GM23338 (cell line): ENCODE measurements around the gene GALNT1. TPM values are rescaled to one million over a fixed set of nuclear protein-coding genes. Genes with fewer than 3 reads are reported as not detected.

ENCODE experiments used
- ATAC-seq: fragments of 200-7000 bp; cut with Tn5 transposase; 3 replicates; pipeline ENCODE4 v1.9.1; 2020
- DNase-seq: peaks from one replicate; pipeline ENCODE4 v3.0.0-alpha.2; 2015; ENCODE audit warnings: low spot score
- H2AFZ ChIP-seq: fragments of 200-600 bp; sonication (generic); 2 replicates; pipeline ENCODE4 v1.8.0; 2016; ENCODE audit warnings: antibody characterized with exemption, mild to moderate bottlenecking, moderate library complexity
- H3F3A ChIP-seq: fragments of 200-600 bp; sonication (generic); replicated peaks from 2 replicates; pipeline ENCODE4 v1.8.0; 2017; ENCODE audit warnings: antibody characterized with exemption, mixed run types, low read depth
- H3K27ac ChIP-seq: fragments of 200-600 bp; sonication (generic); 2 replicates; pipeline ENCODE4 v1.6.1; 2016; ENCODE audit warnings: low read depth
- H3K27me3 ChIP-seq: fragments of 200-600 bp; sonication (generic); 2 replicates; pipeline ENCODE4 v1.8.0; 2016; ENCODE audit warnings: mild to moderate bottlenecking, mixed run types, moderate library complexity; ENCODE audit not compliant: insufficient read depth
- H3K36me3 ChIP-seq: fragments of 200-600 bp; sonication (generic); 2 replicates; pipeline ENCODE4 v1.8.0; 2016; ENCODE audit warnings: mild to moderate bottlenecking; ENCODE audit not compliant: insufficient read depth
- H3K4me1 ChIP-seq: fragments of 200-600 bp; sonication (generic); 2 replicates; pipeline ENCODE4 v1.8.0; 2016; ENCODE audit warnings: mild to moderate bottlenecking, moderate library complexity; ENCODE audit not compliant: insufficient read depth
- H3K4me2 ChIP-seq: fragments of 200-600 bp; sonication (generic); 2 replicates; pipeline ENCODE4 v1.7.1; 2017; ENCODE audit warnings: mixed run types
- H3K4me3 ChIP-seq: fragments of 200-600 bp; sonication (generic); 2 replicates; pipeline ENCODE4 v1.6.1; 2016; ENCODE audit warnings: mixed run types
- H3K79me2 ChIP-seq: fragments of 200-600 bp; sonication (generic); replicated peaks from 2 replicates; pipeline ENCODE4 v1.8.0; 2017; ENCODE audit warnings: mild to moderate bottlenecking; ENCODE audit not compliant: insufficient read depth
- H3K9me2 ChIP-seq: fragments of 200-600 bp; sonication (generic); 2 replicates; pipeline ENCODE4 v1.8.0; 2017; ENCODE audit not compliant: insufficient read depth
- H4K20me1 ChIP-seq: fragments of 200-600 bp; sonication (generic); replicated peaks from 2 replicates; pipeline ENCODE4 v1.8.0; 2017; ENCODE audit warnings: mild to moderate bottlenecking; ENCODE audit not compliant: insufficient read depth
- H3K27ac Mint-ChIP-seq: 2 replicates; pipeline ENCODE4 v1.8.0; 2020; ENCODE audit warnings: inconsistent platforms, mild to moderate bottlenecking, moderate library complexity, mixed read lengths
- H3K27me3 Mint-ChIP-seq: 3 replicates; pipeline ENCODE4 v1.8.0; 2022; ENCODE audit warnings: low read depth, mild to moderate bottlenecking, moderate library complexity, mixed read lengths, inconsistent platforms; ENCODE audit not compliant: insufficient read depth, poor library complexity
- H3K36me3 Mint-ChIP-seq: 3 replicates; pipeline ENCODE4 v1.8.0; 2021; ENCODE audit warnings: low read depth, mild to moderate bottlenecking, inconsistent platforms, moderate library complexity, mixed read lengths
- H3K4me1 Mint-ChIP-seq: 3 replicates; pipeline ENCODE4 v1.8.0; 2020; ENCODE audit warnings: mild to moderate bottlenecking, inconsistent platforms, mixed read lengths
- H3K4me3 Mint-ChIP-seq: 3 replicates; pipeline ENCODE4 v1.8.0; 2021; ENCODE audit warnings: moderate library complexity, mild to moderate bottlenecking, inconsistent platforms, mixed read lengths
- H3K9me3 Mint-ChIP-seq: 3 replicates; pipeline ENCODE4 v1.8.0; 2020; ENCODE audit warnings: moderate library complexity, mild to moderate bottlenecking, inconsistent platforms, mixed read lengths
- CTCF ChIP-seq, 2 experiments: fragments of 200-600 bp in 1 of 2; sonication (generic) in 1 of 2; conservative IDR thresholded peaks; 2 replicates each; pipeline versions ENCODE4 v1.5.1 to v1.6.1; 2016 to 2017; ENCODE audit warnings: antibody characterized with exemption in 2 of 2, low read depth in 2 of 2, mild to moderate bottlenecking in 2 of 2, moderate library complexity in 1 of 2
- ETS1 ChIP-seq: IDR thresholded peaks from 2 replicates; pipeline ENCODE4 v1.6.1; 2016; ENCODE audit warnings: antibody characterized with exemption
- EZH2 ChIP-seq: fragments of 200-600 bp; sonication (generic); IDR thresholded peaks from one replicate; pipeline ENCODE4 v1.8.0; 2017; ENCODE audit warnings: antibody characterized with exemption, mild to moderate bottlenecking, low read depth; ENCODE audit not compliant: unreplicated experiment
- EZH2phosphoT487 ChIP-seq: fragments of 200-600 bp; sonication (generic); IDR thresholded peaks from one replicate; pipeline ENCODE4 v1.8.1; 2018; ENCODE audit warnings: antibody characterized with exemption; ENCODE audit not compliant: unreplicated experiment
- JUNB ChIP-seq: IDR thresholded peaks from one replicate; pipeline ENCODE4 v1.6.1; 2016; ENCODE audit warnings: antibody characterized with exemption; ENCODE audit not compliant: unreplicated experiment
- NANOG ChIP-seq: IDR thresholded peaks from 2 replicates; pipeline ENCODE4 v1.6.1; 2016; ENCODE audit warnings: antibody characterized with exemption, borderline replicate concordance
- POLR2AphosphoS5 ChIP-seq: IDR thresholded peaks from 2 replicates; pipeline ENCODE4 v1.6.1; 2016; ENCODE audit warnings: antibody characterized with exemption, low read depth
- REST ChIP-seq: IDR thresholded peaks from one replicate; pipeline ENCODE4 v1.6.1; 2018; ENCODE audit warnings: antibody characterized with exemption; ENCODE audit not compliant: unreplicated experiment
- STAT1 ChIP-seq: IDR thresholded peaks from one replicate; pipeline ENCODE4 v1.6.1; 2016; ENCODE audit warnings: antibody characterized with exemption; ENCODE audit not compliant: unreplicated experiment
- ZNF114 ChIP-seq: fragments of 250-450 bp; sonication (Bioruptor Pico); IDR thresholded peaks from 2 replicates; pipeline ENCODE4 v1.5.0; 2020; ENCODE audit warnings: mild to moderate bottlenecking, moderate library complexity
- ZNF331 ChIP-seq: fragments of 250-450 bp; sonication (Bioruptor Pico); IDR thresholded peaks from 2 replicates; pipeline ENCODE4 v1.5.0; 2020; ENCODE audit warnings: low read depth, mild to moderate bottlenecking, moderate library complexity
- ZNF462 ChIP-seq: fragments of 250-450 bp; sonication (Bioruptor Pico); IDR thresholded peaks from 2 replicates; pipeline ENCODE4 v1.5.0; 2020; ENCODE audit warnings: mild to moderate bottlenecking, moderate library complexity
- polyA plus RNA-seq: library from polyadenylated mRNA; unstranded; fragments of >200 nt; fragmentation: Nextera tagmentation; extraction: Ambion mirVana; gene quantifications from 2 replicates; pipeline ENCODE4 v1.2.1, GENCODE V29; 2016
- total RNA-seq: library from RNA; depleted of rRNA; stranded (reverse); fragments of >200 nt; shearing (Covaris generic); gene quantifications from 2 replicates; pipeline ENCODE4 v1.2.3, GENCODE V29; 2014

Gene GALNT1
- total and polyA plus RNA-seq, 2 experiments from 2014 or later: 37.4 to 60.8 TPM

GRCh38 chr18:35616074-35616473 is 34.5 kb downstream of the GALNT1 start:
- ATAC-seq (no peak), DNase-seq (no peak)
- peaks cover 8% of the 10 kb centered on the region; the same call in 1 of the 2 replicates for H4K20me1 ChIP-seq
- H3F3A ChIP-seq: no peaks in the 10 kb centered on the region
- H3K27me3 ChIP-seq: no peaks in the 10 kb centered on the region
- H3K27ac ChIP-seq: no peak overlapping the region
- TF ChIP-seq NANOG: no peak
- no peak for TF ChIP-seq POLR2AphosphoS5
- TF ChIP-seq REST: no peak
- no peak for TF ChIP-seq ZNF331 (CRISPR knock-in tag)
- no peak for TF ChIP-seq EZH2
- no peak for TF ChIP-seq STAT1
- TF ChIP-seq JUNB: no peak
- no peak for TF ChIP-seq EZH2phosphoT487
- no peak for TF ChIP-seq ETS1
- no peak for TF ChIP-seq ZNF114 (CRISPR knock-in tag)
- TF ChIP-seq CTCF (conservative IDR thresholded peaks at IDR 0.05; ENCODE audit: low read depth in 2 of 2): no peak
- no peak for TF ChIP-seq ZNF462 (CRISPR knock-in tag)
- Mint-ChIP-seq H3K27ac (no peak overlapping the region), H3K9me3 (no peaks in the 10 kb centered on the region), H3K4me3 (no peak overlapping the region), H3K27me3 (no peaks in the 10 kb centered on the region), H3K4me1 (peaks cover 7% of the 10 kb centered on the region), H3K36me3 (no peaks in the 10 kb centered on the region)
- peaks cover 60% of the 10 kb centered on the region for H3K79me2 ChIP-seq
- no peak overlapping the region for H3K4me3 ChIP-seq
- H3K4me2 ChIP-seq: peak overlapping the region; percentile 49; the same call in 1 of the 2 replicates
- peaks cover 39% of the 10 kb centered on the region for H3K4me1 ChIP-seq
- no peaks in the 10 kb centered on the region for H3K9me2 ChIP-seq
- no peaks in the 10 kb centered on the region for H3K36me3 ChIP-seq
- no peak overlapping the region for H2AFZ ChIP-seq
